ENCODE data around the gene CCDC86.

Gene CCDC86, protein sequence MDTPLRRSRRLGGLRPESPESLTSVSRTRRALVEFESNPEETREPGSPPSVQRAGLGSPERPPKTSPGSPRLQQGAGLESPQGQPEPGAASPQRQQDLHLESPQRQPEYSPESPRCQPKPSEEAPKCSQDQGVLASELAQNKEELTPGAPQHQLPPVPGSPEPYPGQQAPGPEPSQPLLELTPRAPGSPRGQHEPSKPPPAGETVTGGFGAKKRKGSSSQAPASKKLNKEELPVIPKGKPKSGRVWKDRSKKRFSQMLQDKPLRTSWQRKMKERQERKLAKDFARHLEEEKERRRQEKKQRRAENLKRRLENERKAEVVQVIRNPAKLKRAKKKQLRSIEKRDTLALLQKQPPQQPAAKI

DNA sequence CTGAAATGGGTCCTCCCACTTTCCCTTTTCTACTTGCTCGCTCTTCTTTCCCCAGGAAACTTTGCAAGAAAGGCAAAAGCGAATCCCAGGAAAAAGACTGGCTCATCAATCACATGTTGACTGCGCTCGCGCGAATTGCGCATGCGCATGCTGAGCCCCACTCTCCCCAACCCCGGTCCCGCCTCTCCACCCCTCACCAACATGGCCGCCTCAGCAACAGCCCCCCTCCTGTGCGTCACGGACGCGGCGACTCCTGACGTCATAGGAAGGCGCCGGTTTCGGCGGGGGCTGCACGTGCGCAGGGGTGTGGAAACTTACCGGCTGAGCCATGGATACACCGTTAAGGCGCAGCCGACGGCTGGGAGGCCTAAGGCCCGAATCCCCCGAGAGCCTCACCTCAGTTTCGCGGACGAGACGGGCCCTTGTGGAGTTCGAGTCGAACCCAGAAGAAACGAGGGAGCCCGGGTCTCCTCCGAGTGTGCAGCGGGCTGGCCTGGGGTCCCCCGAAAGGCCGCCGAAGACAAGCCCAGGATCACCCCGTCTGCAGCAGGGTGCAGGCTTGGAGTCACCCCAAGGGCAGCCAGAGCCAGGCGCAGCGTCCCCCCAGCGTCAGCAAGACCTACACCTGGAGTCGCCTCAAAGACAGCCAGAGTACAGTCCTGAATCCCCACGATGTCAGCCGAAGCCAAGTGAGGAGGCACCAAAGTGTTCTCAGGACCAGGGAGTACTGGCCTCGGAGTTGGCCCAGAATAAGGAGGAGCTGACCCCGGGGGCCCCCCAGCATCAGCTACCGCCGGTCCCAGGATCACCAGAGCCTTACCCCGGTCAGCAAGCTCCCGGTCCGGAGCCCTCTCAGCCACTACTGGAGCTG, at the start of gene CCDC86:
TSS of gene CCDC86 (plus strand) at position 317 of the 871 bp plus-strand sequence. CDS start at position 329, 12 bp downstream.
- H3K27ac ChIP-seq, result peak within 1 kb of the TSS; percentile 76
- TF ChIP-seq, protein P1, sequence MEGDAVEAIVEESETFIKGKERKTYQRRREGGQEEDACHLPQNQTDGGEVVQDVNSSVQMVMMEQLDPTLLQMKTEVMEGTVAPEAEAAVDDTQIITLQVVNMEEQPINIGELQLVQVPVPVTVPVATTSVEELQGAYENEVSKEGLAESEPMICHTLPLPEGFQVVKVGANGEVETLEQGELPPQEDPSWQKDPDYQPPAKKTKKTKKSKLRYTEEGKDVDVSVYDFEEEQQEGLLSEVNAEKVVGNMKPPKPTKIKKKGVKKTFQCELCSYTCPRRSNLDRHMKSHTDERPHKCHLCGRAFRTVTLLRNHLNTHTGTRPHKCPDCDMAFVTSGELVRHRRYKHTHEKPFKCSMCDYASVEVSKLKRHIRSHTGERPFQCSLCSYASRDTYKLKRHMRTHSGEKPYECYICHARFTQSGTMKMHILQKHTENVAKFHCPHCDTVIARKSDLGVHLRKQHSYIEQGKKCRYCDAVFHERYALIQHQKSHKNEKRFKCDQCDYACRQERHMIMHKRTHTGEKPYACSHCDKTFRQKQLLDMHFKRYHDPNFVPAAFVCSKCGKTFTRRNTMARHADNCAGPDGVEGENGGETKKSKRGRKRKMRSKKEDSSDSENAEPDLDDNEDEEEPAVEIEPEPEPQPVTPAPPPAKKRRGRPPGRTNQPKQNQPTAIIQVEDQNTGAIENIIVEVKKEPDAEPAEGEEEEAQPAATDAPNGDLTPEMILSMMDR (conservative IDR thresholded peaks at IDR 0.05), result no peak
- peak; percentile 62; the same call in 1 of the 2 replicates for TF ChIP-seq ZFX (IDR thresholded peaks at IDR 0.05)

DNA sequence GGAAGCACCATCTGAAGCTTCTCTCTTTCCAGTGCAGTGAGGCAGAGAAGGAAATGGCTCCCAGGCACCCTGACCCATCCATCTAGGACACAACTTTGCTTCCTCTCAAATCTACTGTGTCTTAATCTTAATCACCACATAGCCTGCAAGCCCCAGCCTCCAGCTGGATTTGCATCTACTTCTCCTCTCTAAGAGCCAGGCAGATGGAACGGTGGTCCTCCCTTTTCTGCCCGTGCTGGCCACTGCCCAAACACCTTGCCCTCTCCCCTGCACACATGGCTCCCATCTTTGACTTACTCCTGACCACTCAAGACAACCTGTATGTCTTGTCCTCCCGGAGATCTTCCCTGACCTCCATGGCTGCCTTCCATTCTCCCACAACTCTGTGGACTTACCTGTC, 49.4 kb upstream of the CCDC86 start:
- H3K27ac ChIP-seq, result no peak overlapping the region
- TF ChIP-seq ZFX (IDR thresholded peaks at IDR 0.05), result no peak
- TF ChIP-seq, protein P1 (conservative IDR thresholded peaks at IDR 0.05), result no peak

DNA sequence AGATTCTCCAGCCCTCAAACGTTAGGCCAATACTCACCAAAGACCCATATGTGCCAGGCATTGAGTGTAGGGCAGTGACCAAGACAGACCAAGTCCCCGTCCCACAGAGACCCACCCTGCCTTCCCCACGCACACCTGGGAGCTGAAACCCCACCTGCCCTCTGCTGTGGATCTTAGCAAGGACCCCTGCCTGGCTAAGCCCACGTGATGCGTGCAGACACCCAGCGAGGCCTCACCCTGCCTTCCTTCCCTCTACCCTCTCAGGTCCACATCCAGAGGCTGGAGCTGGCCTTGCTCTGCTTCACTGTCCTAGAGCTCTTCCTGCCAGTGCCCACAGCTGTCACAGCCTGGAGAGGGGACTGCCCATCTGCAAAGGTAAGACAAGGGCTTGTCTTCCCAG, 46.6 kb upstream of the CCDC86 start:
- no peak overlapping the region for H3K27ac ChIP-seq

DNA sequence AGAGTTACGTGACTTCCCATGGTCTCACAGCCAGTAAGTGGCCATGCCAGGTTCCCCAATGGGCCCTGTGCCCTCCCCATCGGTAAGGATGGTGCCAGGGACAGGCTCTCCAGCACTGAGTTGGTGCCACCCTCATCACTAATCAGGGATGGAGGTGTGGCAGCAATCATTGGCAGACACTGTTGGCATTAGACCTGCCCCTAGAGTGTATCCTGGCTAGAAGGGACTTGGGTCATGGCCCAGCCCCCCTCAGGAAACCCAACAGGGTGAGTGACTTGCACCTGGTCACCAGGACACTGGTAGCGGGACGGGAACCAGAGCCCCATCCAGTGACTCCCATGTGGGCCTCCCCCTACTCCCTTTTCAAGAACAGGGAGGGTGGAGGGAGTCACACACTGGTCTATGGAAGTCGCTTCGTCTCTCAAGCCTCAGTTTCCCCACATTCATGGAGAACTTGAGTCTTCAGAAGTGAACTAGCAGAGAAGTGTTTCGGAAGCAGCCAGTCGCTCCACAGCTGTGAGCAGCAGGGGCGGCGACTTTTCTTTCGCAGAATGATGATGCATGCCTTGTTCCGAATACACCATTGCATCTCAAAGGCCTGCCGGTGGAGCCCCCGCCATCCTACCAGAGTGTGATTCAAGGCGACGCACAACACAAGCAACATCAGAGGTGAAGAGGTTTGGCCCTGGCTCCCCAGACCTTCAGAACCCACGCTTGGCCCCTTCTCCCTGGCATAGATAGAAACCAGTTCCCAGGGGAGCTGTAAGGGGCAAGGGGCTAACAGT, 43.9 kb upstream of the CCDC86 start:
- H3K27ac ChIP-seq, result no peak overlapping the region
- TF ChIP-seq ZFX (IDR thresholded peaks at IDR 0.05), result no peak
- TF ChIP-seq, protein P1 (conservative IDR thresholded peaks at IDR 0.05), result no peak

More for the DNA sequence above, 46.6 kb upstream of the CCDC86 start:
- TF ChIP-seq, protein P1 (conservative IDR thresholded peaks at IDR 0.05), result no peak
- TF ChIP-seq ZFX (IDR thresholded peaks at IDR 0.05), result no peak

DNA sequence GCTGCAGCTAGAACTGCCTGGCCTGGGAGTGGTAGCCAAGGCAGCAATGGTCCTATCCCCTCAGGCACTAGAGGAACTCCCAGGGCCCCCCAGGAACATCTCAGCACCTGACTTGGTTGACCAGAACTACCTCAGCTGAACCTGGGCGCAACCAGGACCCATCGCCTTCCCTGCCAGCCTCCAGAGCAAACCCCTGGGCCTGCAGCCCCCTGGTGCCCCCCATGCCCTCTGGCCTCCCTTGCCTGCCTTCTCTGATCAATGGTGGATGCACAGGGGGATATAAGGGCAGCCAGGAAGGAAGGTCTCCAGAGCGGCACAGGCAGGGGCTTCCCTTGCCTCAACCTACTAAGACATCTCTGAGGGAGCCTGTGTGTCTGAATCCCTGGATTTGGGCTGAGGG, 43.3 kb upstream of the CCDC86 start:
- no peak for TF ChIP-seq ZFX (IDR thresholded peaks at IDR 0.05)
- TF ChIP-seq, protein P1 (conservative IDR thresholded peaks at IDR 0.05), result no peak
- no peak overlapping the region for H3K27ac ChIP-seq

DNA sequence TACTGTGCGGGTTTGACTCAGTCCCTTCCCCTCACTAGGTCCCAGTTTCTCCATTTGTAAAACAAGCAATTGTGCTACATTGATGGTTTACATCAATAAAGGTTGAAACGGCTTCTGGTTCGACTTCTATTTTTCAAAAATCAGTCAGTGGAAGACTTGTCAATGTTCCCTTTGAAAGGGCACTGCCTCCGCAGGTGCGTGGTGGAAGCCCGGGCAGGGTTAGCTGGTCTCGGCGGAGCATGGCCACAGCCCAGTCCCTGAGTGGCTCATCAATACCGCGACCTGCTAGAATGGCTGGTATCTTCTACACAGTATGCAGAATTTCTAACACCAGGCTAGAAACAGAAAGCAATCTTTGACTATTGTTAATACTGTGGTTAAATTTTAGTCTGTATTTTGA, 40.7 kb upstream of the CCDC86 start:
- TF ChIP-seq ZFX (IDR thresholded peaks at IDR 0.05), result no peak
- TF ChIP-seq, protein P1 (conservative IDR thresholded peaks at IDR 0.05), result no peak
- no peak overlapping the region for H3K27ac ChIP-seq
